Kidney epithelial cell (primary cell): ENCODE measurements around the gene RB1. TPM values are rescaled to one million over a fixed set of nuclear protein-coding genes. Genes with fewer than 3 reads are reported as not detected.

Experiments used
- DNase-seq: peaks from one replicate; pipeline ENCODE4 v3.0.0-alpha.2; 2010; ENCODE audit warnings: low read depth
- H3K27me3 ChIP-seq: 2 replicates; pipeline ENCODE4 v1.6.0; 2011; ENCODE audit warnings: low read length; ENCODE audit not compliant: control insufficient read depth, insufficient read depth
- H3K36me3 ChIP-seq: 2 replicates; pipeline ENCODE4 v1.5.1; 2011; ENCODE audit warnings: low read length; ENCODE audit not compliant: control insufficient read depth, insufficient read depth
- H3K4me3 ChIP-seq: 2 replicates; pipeline ENCODE4 v1.5.1; 2011; ENCODE audit warnings: low read depth, mild to moderate bottlenecking, control low read depth, low read length
- total RNA-seq: library from RNA; depleted of rRNA; stranded (reverse); fragments of >200 nt; gene quantifications from 2 replicates; pipeline ENCODE4 v1.2.3, GENCODE V29; 2015
- TF ChIP-seq, protein P1 (sequence below): IDR thresholded peaks from 2 replicates; pipeline ENCODE4 v1.5.1; 2011; ENCODE audit warnings: mild to moderate bottlenecking, moderate library complexity, low read length, control low read depth, inconsistent platforms; ENCODE audit not compliant: insufficient read depth, poor library complexity, severe bottlenecking

RB1 gene
- total RNA-seq, 1 donor from 2014 or later: 27.1 TPM

DNA sequence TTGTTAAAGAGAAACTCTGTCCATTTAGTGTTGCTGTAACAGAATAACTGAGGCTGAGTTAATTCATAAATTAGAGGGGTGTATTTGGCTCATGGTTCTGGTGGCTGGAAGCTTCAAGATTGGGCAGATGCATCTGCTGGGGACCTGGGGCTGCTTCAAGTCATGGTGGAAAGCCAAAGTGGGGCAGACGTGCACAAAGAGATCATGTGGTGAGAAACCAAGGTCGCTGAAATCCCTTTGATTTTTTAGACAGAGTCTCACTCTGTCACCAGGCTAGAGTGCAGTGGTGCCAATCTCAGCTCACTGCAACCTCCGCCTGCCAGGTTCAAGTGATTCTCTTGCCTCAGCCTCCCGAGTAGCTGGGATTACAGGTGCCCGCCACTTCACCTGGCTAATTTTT lies 183.3 kb downstream of the RB1 start:
- TF ChIP-seq, protein P1, sequence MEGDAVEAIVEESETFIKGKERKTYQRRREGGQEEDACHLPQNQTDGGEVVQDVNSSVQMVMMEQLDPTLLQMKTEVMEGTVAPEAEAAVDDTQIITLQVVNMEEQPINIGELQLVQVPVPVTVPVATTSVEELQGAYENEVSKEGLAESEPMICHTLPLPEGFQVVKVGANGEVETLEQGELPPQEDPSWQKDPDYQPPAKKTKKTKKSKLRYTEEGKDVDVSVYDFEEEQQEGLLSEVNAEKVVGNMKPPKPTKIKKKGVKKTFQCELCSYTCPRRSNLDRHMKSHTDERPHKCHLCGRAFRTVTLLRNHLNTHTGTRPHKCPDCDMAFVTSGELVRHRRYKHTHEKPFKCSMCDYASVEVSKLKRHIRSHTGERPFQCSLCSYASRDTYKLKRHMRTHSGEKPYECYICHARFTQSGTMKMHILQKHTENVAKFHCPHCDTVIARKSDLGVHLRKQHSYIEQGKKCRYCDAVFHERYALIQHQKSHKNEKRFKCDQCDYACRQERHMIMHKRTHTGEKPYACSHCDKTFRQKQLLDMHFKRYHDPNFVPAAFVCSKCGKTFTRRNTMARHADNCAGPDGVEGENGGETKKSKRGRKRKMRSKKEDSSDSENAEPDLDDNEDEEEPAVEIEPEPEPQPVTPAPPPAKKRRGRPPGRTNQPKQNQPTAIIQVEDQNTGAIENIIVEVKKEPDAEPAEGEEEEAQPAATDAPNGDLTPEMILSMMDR: no peak
- Histone ChIP-seq H3K27me3 (no peaks in the 10 kb centered on the region), H3K4me3 (no peak overlapping the region)

DNA sequence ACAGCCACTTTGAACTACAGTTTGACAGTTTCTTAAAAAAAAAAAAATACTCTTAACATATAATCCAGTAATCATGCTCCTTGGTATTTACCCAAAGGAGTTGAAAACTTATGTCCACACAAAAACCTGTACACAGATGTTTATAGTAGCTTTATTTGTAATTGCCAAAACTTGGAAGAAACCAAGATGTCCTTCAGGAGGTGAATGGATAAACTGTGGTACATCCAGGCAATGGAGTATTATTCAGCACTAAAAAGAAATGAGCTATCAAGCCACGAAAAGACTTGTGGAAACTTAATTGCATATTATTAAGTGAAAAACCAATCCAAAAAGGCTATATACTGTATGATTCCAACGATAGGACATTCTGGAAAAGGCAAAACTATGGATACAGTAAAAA lies 184.4 kb downstream of the RB1 start:
- no peaks in the 10 kb centered on the region for H3K27me3 ChIP-seq
- H3K4me3 ChIP-seq: no peak overlapping the region
- no peaks in the 10 kb centered on the region for H3K36me3 ChIP-seq
- DNase-seq: no peak
- TF ChIP-seq, protein P1: no peak

More for the DNA sequence above, 183.3 kb downstream of the RB1 start:
- no peak for DNase-seq
- no peaks in the 10 kb centered on the region for H3K36me3 ChIP-seq

DNA sequence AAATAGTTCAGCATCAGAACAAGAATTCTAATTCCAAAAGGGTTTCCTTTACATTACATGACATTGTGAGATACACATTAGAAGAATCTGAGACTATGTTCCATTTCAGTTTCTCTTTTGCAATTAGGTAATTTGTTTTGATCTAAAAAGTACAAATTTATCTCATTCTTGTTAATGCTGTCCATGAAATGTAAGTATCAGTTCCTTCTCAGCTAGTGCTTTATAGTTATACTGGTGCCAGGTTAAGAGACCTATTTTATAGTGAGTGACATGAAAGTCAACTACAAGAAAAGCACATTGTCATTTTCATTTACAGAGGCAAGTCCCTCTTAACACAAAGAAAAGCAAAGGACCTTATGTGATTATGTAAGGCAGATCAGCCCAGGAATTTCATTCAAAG lies 185.4 kb downstream of the RB1 start:
- DNase-seq: no peak
- no peak overlapping the region for H3K4me3 ChIP-seq
- TF ChIP-seq, protein P1: no peak

DNA sequence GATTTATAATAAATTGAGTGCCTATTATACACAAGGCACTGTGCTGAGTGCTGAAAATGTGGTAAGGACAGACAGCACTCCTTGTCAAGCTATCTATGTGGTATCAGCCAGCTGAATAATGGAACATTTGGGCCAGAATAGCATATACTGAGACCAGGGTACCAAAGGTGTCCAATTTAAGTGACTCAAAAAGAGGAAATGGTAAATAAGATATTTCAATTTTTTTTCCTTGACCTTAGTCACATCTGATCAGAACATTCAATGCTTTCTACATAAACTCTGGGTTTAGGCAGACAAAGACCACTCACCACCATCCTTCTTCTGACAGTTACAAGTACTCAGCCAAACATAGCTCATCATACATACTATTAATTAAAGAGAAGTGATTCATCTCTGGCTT lies 186.1 kb downstream of the RB1 start:
- Histone ChIP-seq H3K4me3 (no peak overlapping the region), H3K27me3 (no peaks in the 10 kb centered on the region), H3K36me3 (no peaks in the 10 kb centered on the region)
- DNase-seq: no peak
- TF ChIP-seq, protein P1: no peak

More for the DNA sequence above, 185.4 kb downstream of the RB1 start:
- H3K36me3 ChIP-seq: no peaks in the 10 kb centered on the region
- no peaks in the 10 kb centered on the region for H3K27me3 ChIP-seq

DNA sequence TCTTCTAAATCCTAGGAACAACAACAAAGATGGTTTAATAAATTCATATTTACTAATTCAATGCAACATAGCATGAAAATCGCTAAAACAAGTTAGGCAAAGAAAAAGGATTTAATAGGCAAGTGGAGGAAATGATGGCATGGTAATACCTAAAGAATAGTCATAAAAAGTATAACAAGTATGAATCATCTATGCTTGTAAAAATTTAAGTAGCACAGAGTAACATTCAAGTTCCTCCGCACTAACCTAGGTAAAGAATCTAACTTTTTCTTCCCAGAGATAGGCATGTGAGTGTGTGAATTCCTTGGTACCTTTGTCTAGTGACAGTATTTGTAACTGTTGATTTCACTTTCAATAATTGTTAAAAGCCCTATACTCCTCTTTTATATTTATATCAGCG lies 186.7 kb downstream of the RB1 start:
- TF ChIP-seq, protein P1: no peak
- Histone ChIP-seq H3K27me3 (no peaks in the 10 kb centered on the region), H3K4me3 (no peak overlapping the region), H3K36me3 (no peaks in the 10 kb centered on the region)
- no peak for DNase-seq

DNA sequence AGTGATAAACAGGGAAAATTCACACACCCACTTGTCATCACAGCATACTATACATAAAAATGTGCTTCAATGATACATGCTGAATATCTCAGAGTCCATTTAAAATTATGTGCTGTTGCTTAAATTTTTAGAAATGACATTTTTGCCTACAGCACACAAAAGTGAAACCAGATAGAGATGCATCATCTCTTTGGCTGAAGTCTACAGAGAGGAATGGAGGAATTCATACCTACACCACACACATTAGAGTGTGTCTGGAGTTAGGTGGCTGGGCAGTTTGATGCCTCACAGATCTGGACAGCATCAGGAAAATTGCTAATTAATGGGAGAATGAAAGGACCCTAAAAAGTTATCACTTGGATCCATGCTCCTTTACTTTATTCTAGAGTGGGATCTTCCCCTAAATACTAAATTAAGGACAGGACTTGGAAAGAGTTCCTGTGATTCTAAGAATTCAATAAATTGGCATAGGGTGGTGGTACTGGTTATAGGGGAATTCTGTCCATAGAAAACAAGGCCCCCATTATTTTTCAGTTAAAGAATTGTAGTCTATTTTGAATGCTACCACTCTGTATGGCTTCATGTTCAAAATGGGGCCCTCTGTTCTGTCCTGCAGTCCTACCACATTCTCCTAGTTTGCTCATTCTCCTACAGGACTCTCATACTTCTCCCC lies 188.0 kb downstream of the RB1 start:
- no peaks in the 10 kb centered on the region for H3K27me3 ChIP-seq
- TF ChIP-seq, protein P1: no peak
- DNase-seq: no peak
- no peaks in the 10 kb centered on the region for H3K36me3 ChIP-seq
- H3K4me3 ChIP-seq: no peak overlapping the region
